WI38 (cell line): Measurements from ENCODE around the gene PIP5K1A.

Experiments used
- H3K4me3 ChIP-seq: 2 replicates; pipeline ENCODE4 v1.5.1; 2011; ENCODE audit warnings: low read depth, mild to moderate bottlenecking, control low read depth, low read length
- CTCF ChIP-seq: IDR thresholded peaks from 2 replicates; pipeline ENCODE4 v1.5.1; 2012; ENCODE audit warnings: low read depth, mild to moderate bottlenecking, control low read depth, low read length

Gene PIP5K1A

GRCh38 chr1:151164732-151165280, 33.5 kb upstream of the PIP5K1A start:
- no peak for TF ChIP-seq CTCF

GRCh38 chr1:151165281-151165737, 33.0 kb upstream of the PIP5K1A start:
- no peak for TF ChIP-seq CTCF
- peak overlapping the region; percentile 99 for H3K4me3 ChIP-seq

More at GRCh38 chr1:151164732-151165280, 33.5 kb upstream of the PIP5K1A start:
- peak overlapping the region; percentile 99 for H3K4me3 ChIP-seq

GRCh38 chr1:151165738-151166504, 32.4 kb upstream of the PIP5K1A start, which contains the start of the genes LYSMD1 and SCNM1:
LYSMD1 (minus strand) TSS chr1:151165902; CDS start chr1:151165258, 644 bp downstream.
SCNM1 (plus strand) TSS chr1:151166144; CDS start chr1:151166153, 9 bp downstream.
- no peak for TF ChIP-seq CTCF
- peak within 1 kb of the TSS; percentile 99 for H3K4me3 ChIP-seq

GRCh38 chr1:151166505-151166956, 31.8 kb upstream of the PIP5K1A start:
- TF ChIP-seq CTCF = no peak
- H3K4me3 ChIP-seq = peak overlapping the region; percentile 99

GRCh38 chr1:151167116-151167515, 31.2 kb upstream of the PIP5K1A start:
- H3K4me3 ChIP-seq = peak overlapping the region; percentile 99
- TF ChIP-seq CTCF = no peak

GRCh38 chr1:151171190-151171589, 27.2 kb upstream of the PIP5K1A start:
- H3K4me3 ChIP-seq = no peak overlapping the region
- no peak for TF ChIP-seq CTCF
